T1000 (cell line): ENCODE measurements around the gene OR2AG1.

Experiments
- DNase-seq: peaks from one replicate; lab custom pipeline; 2025; ENCODE audit warnings: mixed read lengths; lab: John Stamatoyannopoulos, UW

OR2AG1 gene

DNA sequence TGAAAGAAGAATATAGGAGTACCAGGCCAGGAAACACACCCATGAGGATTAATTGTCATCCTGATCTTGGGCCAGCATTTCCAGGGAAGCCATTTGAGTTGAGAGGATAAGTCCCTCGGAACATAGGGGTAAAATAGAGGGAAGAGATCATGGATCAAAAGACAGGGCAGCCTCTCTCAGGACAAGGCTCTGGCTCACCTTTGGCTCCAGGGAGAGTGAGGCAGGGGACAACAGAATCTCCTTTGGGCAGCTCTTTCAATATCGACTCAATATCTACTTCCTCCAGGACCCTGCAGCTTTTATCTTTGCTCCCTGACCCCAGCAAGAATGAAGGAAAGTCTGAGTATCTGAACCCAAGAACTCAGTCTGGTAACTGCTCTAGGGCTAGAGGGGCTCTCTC, at the start of gene OR2AG1:
OR2AG1 (plus strand) TSS at position 301 of the 400 bp plus-strand sequence. CDS start 2,018 bp downstream, outside the sequence.
- DNase-seq = no peak

DNA sequence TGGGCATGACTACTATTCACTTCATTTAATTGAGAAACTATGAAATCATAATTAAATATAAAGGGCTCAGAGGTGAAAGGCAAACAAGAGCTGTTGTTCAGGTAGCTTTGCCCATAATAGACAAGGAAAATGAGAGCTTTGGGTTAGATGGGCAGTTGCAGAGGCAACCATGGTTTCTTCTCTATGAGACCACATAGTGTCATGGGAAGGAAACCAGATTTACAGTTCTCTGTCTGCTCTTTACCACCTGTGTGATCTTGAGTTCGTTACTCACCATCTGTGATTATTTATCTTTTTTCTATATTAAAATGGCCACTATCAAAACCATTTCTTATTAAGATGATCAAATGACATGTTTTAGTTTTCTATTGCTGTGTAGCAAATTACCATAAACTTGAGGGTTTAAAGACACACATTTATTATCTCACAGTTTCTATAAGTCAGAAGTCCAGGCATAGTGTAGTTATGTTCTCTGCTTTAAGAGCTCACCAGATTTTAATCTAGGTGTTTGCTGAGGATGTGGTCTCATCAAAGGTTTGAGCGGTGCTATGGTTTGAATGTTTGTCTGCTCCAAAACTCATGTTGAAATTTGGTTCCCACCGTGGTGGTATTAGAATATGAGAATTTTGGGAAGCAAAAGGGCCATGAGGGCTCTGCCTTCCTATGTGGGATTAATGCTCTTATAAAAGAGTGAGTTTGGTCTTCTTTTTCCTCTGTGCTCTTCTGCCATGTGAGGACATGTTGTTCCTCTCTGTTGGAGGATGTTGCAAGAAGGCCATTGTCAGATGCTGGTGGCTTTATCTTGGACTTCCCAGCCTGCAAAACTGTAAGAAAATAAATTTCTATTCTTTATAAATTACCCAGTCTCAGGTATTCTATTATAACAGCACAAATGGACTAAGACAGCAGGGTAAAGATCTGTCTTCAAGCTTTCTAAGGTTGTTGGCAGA, 49.2 kb upstream of the OR2AG1 start:
- no peak for DNase-seq

DNA sequence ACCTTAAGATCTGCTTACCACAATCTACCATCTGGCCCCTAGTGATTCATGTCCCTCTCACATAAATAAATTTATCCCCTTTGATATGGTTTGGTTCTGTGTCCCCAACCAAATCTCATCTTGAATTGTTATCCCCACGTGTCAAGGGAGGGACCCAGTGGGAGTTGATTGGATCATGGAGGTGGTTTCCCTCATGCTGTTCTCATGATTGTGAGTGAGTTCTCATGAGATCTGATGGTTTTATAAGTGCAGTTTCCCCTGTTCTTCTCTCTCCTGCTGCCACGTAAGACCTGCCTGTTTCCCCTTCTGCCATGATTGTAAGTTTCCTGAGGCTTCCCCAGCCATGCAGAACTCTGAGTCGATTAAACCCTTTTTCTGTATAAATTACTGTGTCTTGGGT, 48.2 kb upstream of the OR2AG1 start:
- DNase-seq = no peak

GRCh38 chr11:6735306-6735705, 47.5 kb upstream of the OR2AG1 start:
- no peak for DNase-seq

- no peak for DNase-seq
These were observed 46.2 kb upstream of the OR2AG1 start for GRCh38 chr11:6736495-6737121.

GRCh38 chr11:6737872-6738466, 44.9 kb upstream of the OR2AG1 start:
- DNase-seq = no peak

GRCh38 chr11:6738590-6738989, 44.2 kb upstream of the OR2AG1 start:
- no peak for DNase-seq

DNA sequence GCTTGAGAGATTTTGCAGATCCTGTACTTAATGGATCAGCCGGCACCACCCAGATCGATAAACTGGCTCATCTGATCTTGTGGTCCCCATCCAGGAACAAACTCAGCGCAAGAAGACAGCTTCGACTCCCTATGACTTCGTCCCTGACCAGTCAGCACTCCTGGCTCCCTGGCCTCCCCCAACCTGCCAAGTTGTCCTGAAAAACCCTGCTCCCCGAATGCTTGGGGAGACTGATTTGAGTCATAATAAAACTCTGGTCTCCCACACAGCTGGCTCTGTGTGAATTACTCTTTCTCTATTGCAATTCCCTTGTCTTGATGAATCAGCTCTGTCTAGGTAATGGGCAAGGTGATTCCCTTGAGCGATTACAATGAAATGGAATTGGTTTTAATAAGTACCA, 40.6 kb upstream of the OR2AG1 start:
- no peak for DNase-seq

GRCh38 chr11:6745018-6745417, 37.8 kb upstream of the OR2AG1 start:
- DNase-seq = no peak

DNA sequence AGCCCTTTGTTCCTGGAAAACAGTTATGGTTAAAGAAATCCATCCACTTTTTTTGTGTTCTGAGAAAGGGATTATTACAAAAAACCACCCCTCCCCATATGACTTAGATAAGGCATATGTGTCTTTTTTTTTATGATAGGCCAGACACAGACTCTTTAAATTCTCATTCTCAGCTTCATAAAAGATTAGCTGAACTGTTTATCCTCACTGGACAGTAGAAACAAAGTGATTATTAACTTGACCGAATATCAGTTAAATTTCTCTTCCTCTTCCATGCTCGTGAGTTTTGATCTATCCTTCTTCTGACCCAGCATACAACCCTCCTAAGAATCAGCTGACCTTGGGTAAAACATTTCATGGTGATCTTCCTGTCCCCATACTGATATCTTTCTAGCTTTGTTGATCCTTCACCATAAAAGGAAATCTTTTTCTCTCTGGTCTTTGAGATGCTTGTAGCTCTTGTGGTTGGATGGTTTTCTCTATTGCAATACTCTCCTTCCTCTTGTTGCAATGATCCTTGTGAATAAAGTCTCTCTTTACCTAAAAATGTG, 37.3 kb upstream of the OR2AG1 start:
- DNase-seq = no peak

GRCh38 chr11:6746086-6746618, 36.7 kb upstream of the OR2AG1 start:
- DNase-seq = no peak

GRCh38 chr11:6746626-6747025, 36.2 kb upstream of the OR2AG1 start:
- DNase-seq = no peak

DNA sequence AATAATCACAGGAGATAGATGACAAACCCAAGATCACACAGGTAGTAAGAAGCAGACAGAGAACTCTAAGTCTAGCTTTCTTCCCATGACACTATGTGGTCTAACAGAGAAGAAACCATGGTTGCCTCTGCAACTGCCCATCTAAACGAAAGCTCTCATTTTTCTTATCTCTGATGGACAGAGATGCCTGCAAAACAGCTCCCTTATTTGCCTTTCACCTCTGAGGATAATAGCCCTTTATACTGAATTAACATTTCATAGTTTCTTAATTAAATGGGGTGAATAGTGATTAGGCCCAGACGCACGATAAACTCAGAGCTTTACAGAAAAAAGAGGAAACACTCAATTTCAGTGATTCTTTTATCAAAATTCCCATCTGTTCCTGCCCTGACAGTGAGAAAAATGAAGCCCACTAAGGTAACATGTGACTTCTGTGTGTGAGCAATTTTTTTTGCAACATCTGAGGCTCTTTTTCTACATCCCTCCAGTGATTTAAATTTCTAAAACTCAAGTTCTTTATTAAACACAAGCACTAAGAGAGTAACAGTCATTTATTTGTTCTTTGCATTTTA, 35.6 kb upstream of the OR2AG1 start:
- DNase-seq = no peak

GRCh38 chr11:6755303-6755952, 27.4 kb upstream of the OR2AG1 start:
- DNase-seq = no peak

DNA sequence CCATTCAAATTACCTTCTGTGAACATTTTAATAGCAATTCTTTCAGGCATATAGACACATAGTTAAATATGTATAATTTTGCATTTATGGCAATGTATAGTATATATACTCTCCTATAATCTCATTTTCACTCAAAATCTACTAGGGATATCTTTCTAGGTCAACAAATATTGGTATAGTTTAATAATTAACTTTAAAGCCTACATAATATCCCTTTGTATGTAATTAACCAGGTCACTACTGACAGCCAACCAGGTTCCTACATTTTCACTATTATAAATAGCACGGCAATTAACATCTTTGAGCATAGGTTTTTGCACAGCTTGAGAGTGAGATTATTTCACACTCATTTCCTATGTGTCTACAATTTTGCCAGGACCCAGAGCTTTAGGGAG, 26.9 kb upstream of the OR2AG1 start:
- DNase-seq = no peak

- DNase-seq = no peak
These were observed 25.4 kb upstream of the OR2AG1 start for GRCh38 chr11:6757373-6757967.

GRCh38 chr11:6771926-6772893, 10.6 kb upstream of the OR2AG1 start, which contains the start of gene OR2AG2:
OR2AG2 (minus strand) TSS chr11:6771976; CDS start chr11:6768957, 3,019 bp downstream.
- no peak for DNase-seq

GRCh38 chr11:6778518-6778917, 4.3 kb upstream of the OR2AG1 start:
- DNase-seq = no peak

- no peak for DNase-seq
These were observed 2.0 kb upstream of the OR2AG1 start for GRCh38 chr11:6780829-6781228.

DNA sequence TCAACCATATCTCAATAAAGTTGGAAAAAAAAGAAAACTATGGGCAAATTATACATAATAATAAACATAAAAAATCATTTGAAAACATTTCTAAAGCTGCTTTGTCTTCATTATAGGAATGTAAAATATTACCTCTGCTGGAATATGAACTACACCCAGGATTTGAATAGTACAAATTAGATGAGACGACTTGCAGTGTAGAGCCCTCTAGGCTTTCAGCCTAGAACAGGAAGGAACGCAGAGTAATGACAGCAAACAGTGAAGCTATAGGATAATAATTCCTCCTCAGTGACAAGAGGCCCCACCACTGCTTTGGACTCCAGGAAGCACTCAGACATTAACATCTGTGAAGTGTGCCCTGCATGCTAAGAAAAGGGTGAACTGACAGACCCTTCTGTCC, 7.7 kb downstream of the OR2AG1 start:
- no peak for DNase-seq
